Measurements from ENCODE around the gene UNKL. TPM values are rescaled to one million over a fixed set of nuclear protein-coding genes. Genes with fewer than 3 reads are reported as not detected.

UNKL gene
- total RNA-seq, 2 donors from 2014 or later: 46.4 to 48.3 TPM

DNA sequence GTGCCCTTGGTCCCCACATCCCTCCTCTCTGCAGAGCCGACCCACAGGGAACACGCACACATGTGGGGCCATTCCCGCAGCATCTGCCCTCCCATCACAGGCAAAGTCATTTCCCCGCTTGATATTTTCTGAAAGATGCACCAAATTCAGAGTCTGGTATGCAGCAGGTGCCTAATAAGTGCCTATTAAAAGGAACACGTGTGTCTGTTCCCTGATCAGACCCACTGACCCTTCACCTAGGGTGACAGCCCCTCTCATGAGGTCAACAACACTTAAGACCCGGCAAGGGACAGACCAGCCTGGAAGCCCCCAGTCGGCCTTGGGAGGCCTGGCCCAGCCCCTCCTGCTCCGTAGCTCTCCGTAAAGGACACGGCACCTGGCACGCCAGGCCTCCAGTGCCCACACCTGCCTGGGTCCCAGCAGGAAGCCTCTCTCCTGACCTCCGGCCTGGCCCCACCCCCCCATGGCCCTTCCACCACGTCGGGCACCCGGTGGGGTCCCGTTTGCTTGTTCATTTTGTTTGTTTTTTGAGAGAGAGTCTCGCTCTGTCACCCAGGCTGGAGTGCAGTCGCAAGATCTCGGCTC lies 20.0 kb downstream of the UNKL start:
- H3K27me3 ChIP-seq (ENCODE audit: control insufficient read depth, insufficient read depth, low read length, poor library complexity, severe bottlenecking): no peaks in the 10 kb centered on the region
- no peak overlapping the region for H3K27ac Mint-ChIP-seq
- WGBS, 2 experiments (ENCODE audit: insufficient coverage in 1 of 2, insufficient read length in 1 of 2): 91 to 93% methylated on average over 15 to 19 of the region's 19 CpGs
- H3K27ac ChIP-seq (ENCODE audit: low read depth, low read length): no peak overlapping the region
- H3K4me3 Mint-ChIP-seq: no peak overlapping the region
- no peaks in the 10 kb centered on the region for H3K9me3 Mint-ChIP-seq
- H3K9ac ChIP-seq (ENCODE audit: extremely low read depth, low read length, poor library complexity, severe bottlenecking): no peak overlapping the region
- H3K4me1 Mint-ChIP-seq: no peaks in the 10 kb centered on the region
- no peak for DNase-seq
- H3K9me3 ChIP-seq (ENCODE audit: control insufficient read depth, low read length): no peaks in the 10 kb centered on the region
- H3K27me3 Mint-ChIP-seq (ENCODE audit: insufficient read depth): no peaks in the 10 kb centered on the region
- H3K4me1 ChIP-seq (ENCODE audit: control insufficient read depth, insufficient read depth, low read length): no peaks in the 10 kb centered on the region
- no peak overlapping the region for H3K4me3 ChIP-seq (ENCODE audit: low read length)
- peaks cover 50% of the 10 kb centered on the region for H3K36me3 Mint-ChIP-seq (ENCODE audit: low read depth)
- TF ChIP-seq, protein P1, sequence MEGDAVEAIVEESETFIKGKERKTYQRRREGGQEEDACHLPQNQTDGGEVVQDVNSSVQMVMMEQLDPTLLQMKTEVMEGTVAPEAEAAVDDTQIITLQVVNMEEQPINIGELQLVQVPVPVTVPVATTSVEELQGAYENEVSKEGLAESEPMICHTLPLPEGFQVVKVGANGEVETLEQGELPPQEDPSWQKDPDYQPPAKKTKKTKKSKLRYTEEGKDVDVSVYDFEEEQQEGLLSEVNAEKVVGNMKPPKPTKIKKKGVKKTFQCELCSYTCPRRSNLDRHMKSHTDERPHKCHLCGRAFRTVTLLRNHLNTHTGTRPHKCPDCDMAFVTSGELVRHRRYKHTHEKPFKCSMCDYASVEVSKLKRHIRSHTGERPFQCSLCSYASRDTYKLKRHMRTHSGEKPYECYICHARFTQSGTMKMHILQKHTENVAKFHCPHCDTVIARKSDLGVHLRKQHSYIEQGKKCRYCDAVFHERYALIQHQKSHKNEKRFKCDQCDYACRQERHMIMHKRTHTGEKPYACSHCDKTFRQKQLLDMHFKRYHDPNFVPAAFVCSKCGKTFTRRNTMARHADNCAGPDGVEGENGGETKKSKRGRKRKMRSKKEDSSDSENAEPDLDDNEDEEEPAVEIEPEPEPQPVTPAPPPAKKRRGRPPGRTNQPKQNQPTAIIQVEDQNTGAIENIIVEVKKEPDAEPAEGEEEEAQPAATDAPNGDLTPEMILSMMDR (conservative IDR thresholded peaks at IDR 0.05): no peak
- H3K36me3 ChIP-seq (ENCODE audit: control insufficient read depth, insufficient read depth, low read length): no peaks in the 10 kb centered on the region

DNA sequence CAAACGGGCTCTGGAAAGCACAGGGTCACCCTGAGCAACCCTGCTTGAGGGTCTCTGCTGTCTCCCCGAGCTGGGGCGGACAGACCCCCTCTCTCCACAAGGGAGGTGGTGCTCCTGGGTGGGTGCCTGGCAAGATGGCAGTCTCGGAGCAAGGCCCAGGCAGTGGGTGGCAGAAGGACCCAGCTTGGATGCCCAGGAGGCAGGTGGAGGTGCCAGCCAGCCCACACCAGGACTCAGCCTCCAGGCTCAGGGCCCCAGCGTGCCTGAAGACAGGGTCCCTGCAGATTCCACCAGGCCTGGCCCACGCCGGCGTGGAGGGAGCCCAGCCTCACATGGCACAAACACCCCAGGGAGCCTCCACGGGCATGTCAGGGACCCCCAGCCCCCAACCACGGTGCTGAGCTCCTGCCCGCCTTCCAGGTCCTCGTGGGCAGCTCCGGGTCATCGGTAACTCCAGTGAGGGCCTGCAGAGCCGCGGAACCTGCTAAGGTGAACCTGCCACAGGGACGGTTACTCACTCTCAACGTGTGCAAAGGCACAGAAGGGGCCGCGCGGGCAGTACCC lies 20.8 kb downstream of the UNKL start:
- 92 to 94% methylated on average over 16 to 21 of the region's 21 CpGs for WGBS, 2 experiments (ENCODE audit: insufficient coverage in 1 of 2, insufficient read length in 1 of 2)
- no peaks in the 10 kb centered on the region for H3K4me1 Mint-ChIP-seq
- H3K9me3 Mint-ChIP-seq: no peaks in the 10 kb centered on the region
- Histone ChIP-seq H3K27me3 (ENCODE audit: control insufficient read depth, insufficient read depth, low read length, poor library complexity, severe bottlenecking) (no peaks in the 10 kb centered on the region), H3K27ac (ENCODE audit: low read depth, low read length) (no peak overlapping the region), H3K9me3 (ENCODE audit: control insufficient read depth, low read length) (no peaks in the 10 kb centered on the region), H3K4me1 (ENCODE audit: control insufficient read depth, insufficient read depth, low read length) (no peaks in the 10 kb centered on the region), H3K4me3 (ENCODE audit: low read length) (no peak overlapping the region), H3K36me3 (ENCODE audit: control insufficient read depth, insufficient read depth, low read length) (no peaks in the 10 kb centered on the region), H3K9ac (ENCODE audit: extremely low read depth, low read length, poor library complexity, severe bottlenecking) (no peak overlapping the region)
- no peak overlapping the region for H3K27ac Mint-ChIP-seq
- H3K27me3 Mint-ChIP-seq (ENCODE audit: insufficient read depth): no peaks in the 10 kb centered on the region
- no peak overlapping the region for H3K4me3 Mint-ChIP-seq
- peaks cover 48% of the 10 kb centered on the region for H3K36me3 Mint-ChIP-seq (ENCODE audit: low read depth)
- DNase-seq: no peak
- TF ChIP-seq, protein P1 (conservative IDR thresholded peaks at IDR 0.05): no peak

DNA sequence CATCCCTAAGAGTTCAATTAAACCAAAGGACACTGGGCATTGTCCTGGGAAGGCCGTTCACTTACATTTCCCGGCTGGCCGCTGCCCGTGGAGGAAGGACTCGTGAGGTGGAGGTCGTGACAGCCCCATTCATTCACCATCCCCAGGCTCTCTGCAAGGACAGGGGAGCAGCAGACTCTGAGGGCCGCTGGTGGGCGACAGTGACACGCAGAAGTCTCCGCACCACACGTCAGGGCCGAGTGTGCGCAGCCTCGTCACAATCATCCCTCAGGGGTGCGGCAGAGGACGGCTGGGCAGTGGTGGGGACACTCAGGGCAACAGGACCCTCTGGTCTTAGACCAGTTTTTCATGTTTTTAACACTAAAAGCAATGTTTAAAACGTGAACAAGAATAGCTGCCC lies 21.7 kb downstream of the UNKL start:
- Mint-ChIP-seq H3K27me3 (ENCODE audit: insufficient read depth) (no peaks in the 10 kb centered on the region), H3K36me3 (ENCODE audit: low read depth) (peaks cover 42% of the 10 kb centered on the region), H3K4me1 (no peaks in the 10 kb centered on the region), H3K9me3 (no peaks in the 10 kb centered on the region), H3K4me3 (no peak overlapping the region), H3K27ac (no peak overlapping the region)
- Histone ChIP-seq H3K27ac (ENCODE audit: low read depth, low read length) (no peak overlapping the region), H3K9me3 (ENCODE audit: control insufficient read depth, low read length) (no peaks in the 10 kb centered on the region), H3K4me3 (ENCODE audit: low read length) (no peak overlapping the region), H3K36me3 (ENCODE audit: control insufficient read depth, insufficient read depth, low read length) (no peaks in the 10 kb centered on the region), H3K4me1 (ENCODE audit: control insufficient read depth, insufficient read depth, low read length) (no peaks in the 10 kb centered on the region), H3K27me3 (ENCODE audit: control insufficient read depth, insufficient read depth, low read length, poor library complexity, severe bottlenecking) (no peaks in the 10 kb centered on the region), H3K9ac (ENCODE audit: extremely low read depth, low read length, poor library complexity, severe bottlenecking) (no peak overlapping the region)
- no peak for DNase-seq
- 90 to 91% methylated on average over 13 to 17 of the region's 17 CpGs for WGBS, 2 experiments (ENCODE audit: insufficient coverage in 1 of 2, insufficient read length in 1 of 2)
- TF ChIP-seq, protein P1 (conservative IDR thresholded peaks at IDR 0.05): no peak

Measured in endodermal cell (in vitro differentiated cells).